GM18505 (cell line): ENCODE measurements around the gene ARID3A.
"Not testable (repeated sequence)": the region's sequence is repeated elsewhere in the genome, so short reads cannot be mapped to it uniquely, and the experiment has no call there.

Experiments
- ATAC-seq: cut with Tn5 transposase; IDR thresholded peaks from one replicate; pipeline ENCODE4 v1.9.1; 2021; ENCODE audit not compliant: unreplicated experiment
- POLR2A ChIP-seq: IDR thresholded peaks from 4 replicates; pipeline ENCODE4 v1.6.1; 2011; ENCODE audit warnings: borderline replicate concordance; ENCODE audit not compliant: insufficient read depth, insufficient read length; ENCODE audit errors: extremely low read depth

ARID3A gene

DNA sequence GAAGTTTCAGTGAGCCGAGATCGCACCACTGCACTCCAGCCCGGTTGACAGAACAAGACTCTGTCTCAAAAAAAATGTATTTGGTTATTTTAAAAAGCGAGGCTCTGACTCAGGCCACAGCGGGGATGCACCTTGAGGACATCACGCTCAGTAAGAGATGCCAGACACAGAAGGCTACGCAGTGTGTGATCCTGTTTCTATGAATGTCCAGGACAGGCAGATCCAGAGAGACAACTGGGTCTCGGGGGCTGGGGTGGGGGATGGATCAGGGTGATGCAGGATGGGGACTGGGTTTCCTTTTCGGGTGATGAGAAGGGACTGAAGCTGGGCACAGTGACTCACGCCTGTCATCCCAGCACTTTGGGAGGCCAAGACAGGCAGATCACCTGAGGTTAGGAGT is 38.2 kb upstream of the ARID3A start:
- TF ChIP-seq POLR2A: no peak
- ATAC-seq: no peak

DNA sequence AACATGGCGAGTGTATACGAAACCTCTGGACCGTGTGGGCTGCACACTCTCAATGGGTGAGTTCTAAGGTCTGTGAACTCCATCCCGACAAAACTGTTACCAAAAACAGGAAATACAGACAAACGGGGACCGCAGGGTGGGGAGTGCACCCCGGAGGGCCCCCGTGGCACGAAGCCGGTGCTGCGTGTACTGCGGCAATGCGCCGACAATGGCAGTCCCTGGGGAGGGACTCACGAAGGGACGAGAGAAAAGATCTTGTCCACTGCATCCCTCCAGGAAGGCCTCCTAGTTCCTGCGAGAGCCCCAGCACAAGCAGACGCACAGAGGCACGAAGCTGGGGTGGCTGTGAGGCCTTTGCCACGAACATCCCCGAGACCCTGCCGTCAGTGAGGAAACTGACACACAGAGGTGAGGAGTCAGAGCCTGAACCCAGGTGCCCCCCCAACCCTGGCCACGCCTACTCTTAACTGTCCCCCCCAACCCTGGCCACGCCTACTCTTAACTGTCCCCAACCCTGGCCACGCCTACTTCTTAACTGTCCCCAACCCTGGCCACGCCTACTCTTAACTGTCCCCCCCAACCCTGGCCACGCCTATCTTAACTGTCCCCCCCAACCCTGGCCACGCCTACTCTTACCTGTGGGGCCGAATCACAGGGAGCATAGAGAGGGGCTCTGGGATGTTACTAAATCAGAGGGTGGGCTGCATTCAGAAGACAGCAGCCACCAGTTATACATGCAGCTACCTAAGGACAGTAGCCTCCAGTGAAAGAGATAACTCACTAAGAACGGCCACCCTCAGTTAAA is 37.1 kb upstream of the ARID3A start:
- ATAC-seq: no peak

DNA sequence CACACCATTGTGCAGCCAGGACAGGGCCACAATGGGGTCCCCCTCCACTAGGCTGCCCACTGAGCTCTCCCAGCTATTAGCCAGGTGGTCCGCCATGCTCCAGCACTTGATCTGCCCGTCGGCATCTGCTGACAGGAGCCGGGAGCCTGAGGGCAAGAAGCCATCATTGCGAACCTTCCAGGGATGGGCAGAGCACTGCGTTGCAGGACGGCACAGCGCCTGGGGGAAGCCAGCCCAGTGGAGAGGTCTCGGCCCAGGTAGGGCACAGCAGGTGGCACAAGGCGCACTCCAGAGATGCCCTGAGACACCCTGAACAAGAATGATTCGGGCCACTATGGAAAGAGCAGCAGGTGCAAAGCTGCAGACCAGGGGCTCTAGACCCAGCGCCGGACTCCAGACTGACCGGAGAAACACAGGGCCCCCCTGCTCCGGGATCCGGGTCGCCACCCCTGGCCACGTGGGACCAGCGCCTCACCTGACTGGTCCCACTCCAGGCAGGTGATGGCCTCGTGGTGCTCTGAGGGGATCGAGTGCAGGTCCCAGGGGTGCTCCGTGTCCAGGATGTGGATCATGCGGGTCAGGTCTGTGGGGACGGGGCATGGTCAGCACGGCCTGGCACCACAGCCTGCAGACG is 36.1 kb upstream of the ARID3A start:
- no peak for TF ChIP-seq POLR2A
- ATAC-seq: no peak

More for the DNA sequence above, 37.1 kb upstream of the ARID3A start:
- peak; percentile 36 for TF ChIP-seq POLR2A

DNA sequence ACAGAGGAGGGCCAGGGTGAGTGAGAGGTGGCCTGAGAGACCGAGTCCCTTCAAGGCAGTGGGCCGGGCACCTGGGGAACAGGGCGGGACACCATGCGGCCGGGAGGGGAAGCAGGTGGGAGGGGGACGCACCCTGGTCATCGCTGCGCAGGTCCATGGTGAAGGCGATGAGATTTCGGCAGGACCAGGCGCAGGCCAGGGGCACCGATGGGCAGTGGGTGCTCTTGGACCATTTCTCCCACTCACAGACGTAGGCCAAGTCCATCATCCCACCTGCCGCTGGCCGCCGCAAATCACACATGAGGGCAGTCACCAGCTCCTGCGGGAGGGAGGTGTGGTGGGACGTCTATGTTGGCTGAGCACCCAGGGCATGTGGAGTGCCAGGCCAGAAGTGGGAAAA is 35.0 kb upstream of the ARID3A start:
- ATAC-seq: no peak
- no peak for TF ChIP-seq POLR2A

DNA sequence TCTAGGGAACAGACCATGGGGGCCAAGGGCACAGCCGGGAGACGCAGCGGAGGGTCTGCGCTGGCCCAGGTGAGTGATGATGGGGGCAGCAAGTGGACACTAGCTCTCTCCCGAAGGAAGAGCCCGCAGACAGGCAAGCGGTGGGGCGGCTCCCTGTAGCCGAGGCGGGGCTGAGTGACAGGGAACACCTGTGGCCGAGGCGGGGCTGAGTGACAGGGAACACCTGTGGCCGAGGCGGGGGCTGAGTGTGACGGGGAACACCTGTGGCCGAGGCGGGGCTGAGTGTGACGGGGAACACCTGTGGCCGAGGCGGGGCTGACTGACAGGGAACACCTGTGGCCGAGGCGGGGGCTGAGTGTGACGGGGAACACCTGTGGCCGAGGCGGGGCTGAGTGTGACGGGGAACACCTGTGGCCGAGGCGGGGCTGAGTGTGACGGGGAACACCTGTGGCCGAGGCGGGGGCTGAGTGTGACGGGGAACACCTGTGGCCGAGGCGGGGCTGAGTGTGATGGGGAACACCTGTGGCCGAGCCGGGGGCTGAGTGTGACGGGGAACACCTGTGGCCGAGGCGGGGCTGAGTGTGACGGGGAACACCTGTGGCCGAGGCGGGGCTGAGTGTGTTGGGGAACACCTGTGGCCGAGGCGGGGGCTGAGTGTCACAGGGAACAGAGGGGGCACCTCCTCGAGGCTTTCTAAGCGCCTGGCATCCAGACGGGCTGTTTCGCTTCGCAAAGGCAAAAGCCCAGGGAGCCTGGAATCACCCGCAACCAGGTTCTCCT is 34.2 kb upstream of the ARID3A start:
- not testable (repeated sequence) for ATAC-seq

DNA sequence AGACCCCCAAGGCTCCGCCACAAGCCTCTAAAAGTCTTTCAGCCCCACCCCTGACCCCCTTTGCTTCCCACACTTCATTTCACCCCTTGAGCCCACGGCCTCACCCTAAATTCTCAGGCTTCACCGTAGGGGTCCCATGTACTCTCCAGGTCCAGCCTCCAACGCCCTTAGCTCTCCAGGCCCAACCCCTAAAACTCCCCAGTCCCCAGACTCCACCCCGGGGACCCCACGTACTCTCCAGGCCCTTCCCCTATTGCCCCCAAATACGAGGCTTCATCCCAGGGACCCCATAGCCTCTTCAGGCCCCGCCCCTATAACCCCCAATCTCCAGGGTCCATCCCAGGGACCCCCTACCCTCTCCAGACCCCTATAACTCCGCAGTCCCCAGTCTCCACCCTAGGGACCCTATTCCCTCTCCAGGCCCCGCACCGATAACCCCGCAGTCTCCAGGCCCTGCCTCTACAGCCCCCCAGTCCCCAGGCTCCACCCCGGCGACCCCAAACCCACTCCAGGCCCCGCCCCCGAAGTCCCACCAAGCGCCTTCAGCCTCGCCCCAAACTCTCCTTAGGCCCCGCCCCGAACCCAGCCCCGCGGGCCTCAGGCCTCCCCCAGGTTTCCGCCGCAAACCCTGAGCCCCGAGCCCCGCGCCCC is 33.5 kb upstream of the ARID3A start:
- no peak for ATAC-seq
- TF ChIP-seq POLR2A: no peak

DNA sequence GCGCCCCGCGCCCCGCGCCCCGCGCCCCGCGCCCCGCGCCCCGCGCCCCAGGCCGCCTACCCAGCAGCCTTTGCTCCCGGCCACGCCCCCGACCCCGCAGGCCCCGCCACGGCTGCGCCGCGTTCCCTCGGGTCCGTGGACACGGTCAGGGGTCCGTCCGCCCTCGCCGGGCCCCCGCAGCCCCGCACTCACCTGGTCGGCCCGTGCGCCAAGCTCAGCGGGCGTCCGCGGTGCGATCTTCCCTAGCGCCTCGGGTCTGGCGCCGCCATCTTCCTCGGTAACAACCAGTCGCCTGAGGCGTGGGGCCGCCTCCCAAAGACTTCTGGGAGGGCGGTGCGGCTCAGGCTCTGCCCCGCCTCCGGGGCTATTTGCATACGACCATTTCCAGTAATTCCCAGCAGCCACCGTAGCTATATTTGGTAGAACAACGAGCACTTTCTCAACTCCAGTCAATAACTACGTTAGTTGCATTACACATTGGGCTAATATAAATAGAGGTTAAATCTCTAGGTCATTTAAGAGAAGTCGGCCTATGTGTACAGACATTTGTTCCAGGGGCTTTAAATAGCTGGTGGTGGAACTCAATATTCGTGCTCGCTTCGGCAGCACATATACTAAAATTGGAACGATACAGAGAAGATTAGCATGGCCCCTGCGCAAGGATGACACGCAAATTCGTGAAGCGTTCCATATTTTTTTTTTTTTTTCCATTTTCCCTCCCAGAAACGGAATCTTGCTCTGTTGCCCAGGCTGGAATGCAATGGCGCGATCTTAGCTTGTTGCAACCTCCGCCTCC is 32.7 kb upstream of the ARID3A start, which contains the start of the genes MED16 and RNU6-9:
TSS of gene MED16 (minus strand) at position 294 of the 796 bp plus-strand sequence. CDS start 2,056 bp downstream, outside the sequence.
TSS of gene RNU6-9 (plus strand) at position 591 of the 796 bp plus-strand sequence.
- ATAC-seq: peak; percentile 67
- TF ChIP-seq POLR2A: peak; percentile 74

DNA sequence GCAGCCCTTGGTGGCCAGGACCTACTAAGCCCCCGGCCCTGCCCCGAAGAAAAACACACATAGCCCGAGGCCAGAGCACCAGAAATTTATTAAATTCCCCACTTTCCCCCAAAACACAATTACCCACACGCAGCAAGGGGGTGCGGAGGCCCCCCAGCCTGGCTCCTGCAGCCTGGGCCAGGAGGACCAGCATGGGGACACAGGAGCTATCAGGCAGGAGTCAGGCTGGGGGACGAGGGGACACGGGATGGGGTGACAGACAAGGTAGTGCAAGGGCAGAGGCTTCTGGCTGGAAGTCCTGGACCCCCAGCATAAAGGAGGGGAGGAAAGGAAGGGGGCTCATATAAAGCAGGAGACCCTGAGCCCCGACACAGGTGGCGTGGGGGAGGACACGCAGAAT is 29.4 kb upstream of the ARID3A start:
- TF ChIP-seq POLR2A: no peak
- ATAC-seq: no peak

DNA sequence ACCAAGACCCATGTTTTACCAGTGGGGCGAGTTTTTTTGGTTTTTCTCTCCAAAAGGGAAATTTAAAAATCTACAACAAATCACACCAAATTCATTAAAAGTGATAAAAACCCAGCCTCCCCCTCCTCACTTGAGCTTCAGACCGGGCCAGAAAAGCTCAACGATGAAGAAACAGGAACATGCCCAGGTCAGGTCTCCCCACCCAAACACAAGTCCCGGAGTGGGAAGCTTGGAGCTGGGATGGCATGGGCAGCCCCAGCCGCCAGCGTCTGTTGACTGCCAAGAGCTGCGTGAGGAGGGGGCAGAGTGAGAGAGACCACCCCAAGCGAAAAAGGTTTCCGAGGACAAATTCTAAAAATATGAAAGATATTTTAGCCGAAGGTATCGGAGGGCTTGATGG is 28.8 kb upstream of the ARID3A start:
- TF ChIP-seq POLR2A: no peak
- ATAC-seq: no peak

DNA sequence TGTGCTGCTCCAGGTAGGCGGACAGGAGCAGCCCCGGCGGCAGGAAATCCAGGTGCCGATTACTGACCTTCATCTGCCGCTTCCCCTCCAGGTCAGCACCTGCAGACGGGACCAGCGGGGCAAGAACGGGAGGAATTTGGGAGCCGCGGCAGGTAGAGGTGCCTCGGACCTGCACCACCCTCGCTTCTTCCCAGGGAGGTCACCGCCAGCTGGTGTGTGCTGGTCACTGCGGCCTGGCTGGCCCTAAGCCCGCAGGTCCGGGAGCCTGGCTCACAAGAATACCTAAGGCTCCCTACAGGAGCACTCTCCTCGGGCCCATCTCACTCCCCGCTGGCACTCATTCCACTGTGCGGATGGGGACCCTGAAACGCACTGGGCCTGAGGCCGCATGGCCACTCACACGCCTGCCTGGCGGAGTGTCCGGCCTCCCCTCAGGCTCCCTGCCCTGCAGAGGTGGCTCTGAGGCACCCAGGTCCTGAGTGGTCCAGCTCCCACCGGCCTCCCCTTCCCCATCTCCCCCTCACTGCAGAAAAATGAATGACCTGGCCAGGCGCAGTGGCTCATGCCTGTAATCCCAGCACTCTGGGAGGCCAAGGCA is 28.3 kb upstream of the ARID3A start:
- no peak for TF ChIP-seq POLR2A
- no peak for ATAC-seq

DNA sequence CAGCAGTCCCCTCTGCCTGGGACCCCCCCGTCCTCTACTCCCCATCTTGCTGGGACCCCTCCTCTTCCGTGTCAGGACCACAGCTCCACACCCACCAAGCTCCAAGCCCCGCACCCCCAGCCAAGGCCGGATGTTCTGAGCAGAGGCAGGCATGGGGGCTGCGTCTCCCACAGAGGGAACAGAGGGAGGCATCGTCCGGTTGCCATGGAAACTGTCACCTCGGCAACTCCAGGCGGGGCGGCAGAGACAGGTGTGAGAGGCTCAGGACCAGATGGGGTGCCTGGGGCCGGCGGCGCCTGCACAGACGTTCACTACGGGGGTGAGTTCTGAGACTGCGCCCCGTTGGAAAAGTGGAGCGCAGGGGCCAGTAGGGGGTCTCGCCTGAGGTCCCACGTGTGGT is 27.2 kb upstream of the ARID3A start:
- TF ChIP-seq POLR2A: no peak
- no peak for ATAC-seq
